HG02642 (cell line): ENCODE results near the gene VWA7.
A peak's percentile ranks its signal among the peaks of the same experiment; 100 is the strongest.

Experiments
- ATAC-seq: cut with Tn5 transposase; IDR thresholded peaks from one replicate; pipeline ENCODE4 v1.9.1; 2021; ENCODE audit warnings: mild to moderate bottlenecking; ENCODE audit not compliant: unreplicated experiment, poor library complexity

Gene VWA7

DNA sequence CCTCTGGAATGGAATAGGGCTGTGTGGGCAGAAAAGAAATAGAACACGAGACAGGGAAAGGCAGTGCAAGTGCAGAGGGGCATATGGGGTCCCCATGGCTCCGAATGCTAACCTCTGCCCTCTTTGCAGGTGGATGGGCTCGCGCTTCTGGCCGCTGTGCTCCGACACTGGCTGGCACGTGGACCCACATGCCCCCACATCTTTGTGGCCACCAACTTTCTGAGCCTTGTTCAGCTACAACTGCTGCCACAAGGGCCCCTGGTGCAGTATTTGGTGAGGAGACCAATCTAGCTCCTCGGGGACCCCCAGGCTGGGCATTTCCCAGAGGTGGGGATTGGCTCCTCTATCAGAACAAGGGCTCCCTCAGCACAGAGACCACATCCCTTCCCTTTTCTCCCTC lies 15.8 kb downstream of the VWA7 start:
- ATAC-seq: no peak

DNA sequence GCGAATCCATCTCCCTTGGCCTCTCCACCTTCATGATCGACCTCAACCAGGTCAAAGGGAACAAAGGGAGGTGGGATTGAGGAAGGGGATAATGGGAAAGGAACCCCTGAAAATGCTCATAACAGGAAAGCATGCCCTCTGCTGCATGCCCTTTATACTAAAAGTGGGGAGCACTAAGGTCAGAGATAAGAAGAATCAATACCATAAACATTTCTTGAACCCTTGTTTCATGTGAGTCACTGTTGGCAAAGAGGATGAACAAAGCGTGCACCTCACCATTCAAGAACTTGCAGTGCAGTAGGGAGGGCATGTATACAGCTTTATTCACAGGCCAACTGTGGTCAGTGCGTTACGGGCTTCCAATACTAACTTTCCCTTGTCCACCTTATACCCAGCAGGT lies 16.3 kb downstream of the VWA7 start:
- no peak for ATAC-seq

DNA sequence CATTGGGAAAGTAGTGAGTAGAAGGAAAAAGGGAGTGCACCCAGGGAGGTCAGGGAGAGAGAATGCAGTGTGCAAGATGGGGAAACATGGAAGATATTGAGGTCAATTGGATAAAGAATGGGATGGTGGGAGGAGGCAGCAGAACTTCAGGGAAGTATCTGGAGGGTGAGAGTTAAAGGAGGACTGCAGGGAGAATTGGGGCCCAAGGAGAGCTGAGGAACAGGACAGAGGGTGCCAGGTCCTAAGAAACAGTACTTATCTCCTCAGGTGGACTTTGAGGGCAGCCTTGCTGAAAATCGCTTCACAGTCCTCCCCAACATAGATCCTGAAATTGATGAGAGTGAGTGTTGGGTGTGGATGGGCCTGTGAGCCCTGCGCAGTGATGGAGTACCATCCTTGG lies 18.8 kb downstream of the VWA7 start:
- ATAC-seq: no peak

DNA sequence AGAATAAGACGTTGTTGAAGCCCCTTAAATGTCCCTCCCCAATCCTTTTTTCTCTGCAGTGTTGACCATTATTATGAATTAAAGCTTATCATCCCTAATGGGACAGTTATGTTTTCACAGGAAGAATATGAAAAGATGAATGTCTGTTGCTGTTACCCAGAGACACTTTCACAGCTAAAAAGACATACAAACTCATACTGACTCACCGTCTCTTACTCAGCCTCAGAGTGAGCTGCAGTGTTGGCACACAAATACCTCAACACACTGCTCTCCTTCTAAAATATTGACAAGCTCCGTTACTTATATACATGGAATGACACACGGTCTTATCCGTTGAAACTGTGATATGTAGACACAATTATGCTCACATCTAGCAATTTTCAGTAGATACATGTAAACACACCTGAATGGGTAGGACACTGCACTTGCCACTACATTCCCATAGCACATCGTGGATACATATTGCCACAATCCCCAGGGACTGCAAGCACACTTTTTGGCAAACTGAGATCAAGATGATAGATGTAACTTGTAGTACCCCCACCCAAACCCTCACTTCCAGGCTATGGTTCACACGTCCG lies 24.3 kb downstream of the VWA7 start:
- ATAC-seq: no peak

DNA sequence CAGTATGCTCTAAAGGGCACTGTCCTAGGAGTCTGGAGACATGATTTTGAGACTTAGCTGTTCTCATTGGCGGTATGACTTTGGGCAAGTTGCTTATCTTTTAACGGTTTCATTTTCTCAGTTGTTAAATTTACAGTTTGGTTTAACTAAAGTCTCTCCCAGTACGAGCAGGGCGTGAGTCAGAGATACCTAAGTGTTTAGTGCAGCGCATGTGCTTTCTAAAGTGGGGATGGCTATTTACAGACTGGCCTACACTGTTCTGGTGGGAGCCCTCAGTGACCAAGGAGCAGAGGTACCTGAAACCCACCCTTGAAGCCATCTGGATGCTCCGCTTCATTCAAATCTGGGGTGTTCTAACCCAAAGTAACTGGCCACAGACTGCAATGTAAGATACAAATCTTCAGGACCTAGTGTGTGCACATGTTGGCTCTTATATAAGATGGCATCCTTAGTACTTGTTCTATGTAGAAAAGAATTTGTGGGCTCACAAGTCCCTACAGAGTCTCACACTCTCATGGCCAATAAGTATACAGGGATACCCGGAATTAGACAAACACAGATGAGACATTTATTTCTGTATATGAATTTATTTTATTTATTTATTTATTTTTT lies 26.6 kb downstream of the VWA7 start:
- ATAC-seq: no peak

DNA sequence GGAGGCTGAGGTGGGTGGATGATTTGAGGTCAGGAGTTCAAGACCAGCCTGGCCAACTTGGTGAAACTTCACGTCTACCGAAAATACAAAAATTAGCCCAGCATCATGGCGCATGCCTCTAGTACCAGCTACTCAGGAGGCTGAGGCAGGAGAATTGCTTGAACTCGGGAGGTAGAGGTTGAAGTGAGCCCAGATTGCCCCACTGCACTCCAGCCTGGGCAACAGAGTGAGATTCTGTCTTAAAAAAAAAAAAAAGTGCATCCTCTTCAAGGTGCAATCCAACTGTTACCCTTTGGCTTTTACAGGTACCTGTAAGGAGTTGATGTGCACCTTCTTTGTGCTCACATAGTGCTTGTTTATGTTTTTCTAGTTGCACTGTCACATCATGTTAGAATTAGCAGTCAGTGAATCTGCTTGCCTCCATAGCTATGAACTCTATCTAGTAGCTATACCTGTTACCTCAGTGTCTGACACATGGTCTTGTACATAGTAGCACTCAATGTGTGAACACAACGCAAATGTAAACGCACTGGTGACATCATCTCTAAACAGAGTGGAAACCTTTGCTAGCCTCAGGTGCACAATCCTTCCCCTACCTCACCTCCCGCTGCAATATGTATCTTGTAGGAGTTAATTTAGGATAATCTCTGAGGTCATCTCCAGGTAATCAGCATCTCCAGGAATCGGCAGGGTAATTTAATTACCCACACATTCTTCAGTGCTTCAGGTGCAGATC lies 27.7 kb downstream of the VWA7 start:
- no peak for ATAC-seq

DNA sequence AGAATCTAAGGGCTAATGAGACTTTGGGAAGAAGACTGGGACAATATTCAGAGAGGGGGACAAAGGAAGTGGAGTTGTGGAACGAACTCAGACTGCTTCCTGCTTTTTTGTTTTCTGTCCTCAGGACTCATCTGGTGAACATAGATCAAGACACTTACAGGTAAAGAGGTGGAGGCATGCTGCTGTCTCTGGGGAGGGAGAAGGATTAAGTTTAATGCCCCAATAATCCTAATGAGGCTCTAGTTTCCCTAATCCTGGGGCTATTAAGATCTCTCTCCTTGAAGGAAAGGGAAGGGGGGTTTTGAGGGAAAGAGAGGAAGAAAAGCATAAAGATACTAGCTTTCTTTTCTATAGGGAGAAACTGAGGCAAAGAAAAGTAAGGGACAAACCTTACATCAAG lies 32.7 kb downstream of the VWA7 start:
- no peak for ATAC-seq

DNA sequence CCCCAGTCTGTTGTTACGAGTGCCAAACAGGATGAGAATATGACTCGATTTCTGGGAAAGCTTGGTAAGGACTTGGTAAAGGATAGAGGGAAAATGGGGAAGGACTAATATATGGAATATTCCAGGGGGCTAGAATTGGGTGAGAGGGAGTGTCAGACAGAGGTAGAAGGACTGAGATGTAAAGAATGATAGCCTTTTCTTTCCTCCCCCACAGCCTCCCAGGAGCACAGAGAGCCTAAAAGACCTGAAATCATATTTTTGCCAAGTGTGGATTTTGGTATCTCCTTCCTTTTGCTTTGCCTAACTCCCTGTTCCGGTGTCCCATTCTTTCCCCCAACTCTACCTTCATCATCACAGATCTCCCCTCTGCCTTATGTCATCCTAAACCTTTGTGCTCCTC lies 34.2 kb downstream of the VWA7 start:
- no peak for ATAC-seq

DNA sequence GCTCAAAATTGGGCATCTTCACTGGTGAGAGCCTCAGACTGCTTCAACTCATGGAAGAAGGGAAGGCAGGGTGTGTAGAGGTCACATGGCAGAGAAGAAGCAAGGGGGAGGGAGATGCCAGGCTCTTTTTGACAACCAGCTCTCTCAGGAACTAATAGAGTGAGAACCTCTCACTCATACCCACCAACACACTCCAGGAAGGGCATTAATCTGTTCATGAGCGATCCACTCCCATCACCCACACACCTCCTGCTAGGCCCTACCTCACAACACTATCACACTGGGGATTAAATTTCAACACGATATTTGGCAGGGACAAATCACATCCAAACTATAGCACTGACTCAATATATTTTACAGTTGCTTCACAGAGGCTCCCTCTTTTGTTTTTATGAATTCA lies 35.3 kb downstream of the VWA7 start:
- no peak for ATAC-seq

DNA sequence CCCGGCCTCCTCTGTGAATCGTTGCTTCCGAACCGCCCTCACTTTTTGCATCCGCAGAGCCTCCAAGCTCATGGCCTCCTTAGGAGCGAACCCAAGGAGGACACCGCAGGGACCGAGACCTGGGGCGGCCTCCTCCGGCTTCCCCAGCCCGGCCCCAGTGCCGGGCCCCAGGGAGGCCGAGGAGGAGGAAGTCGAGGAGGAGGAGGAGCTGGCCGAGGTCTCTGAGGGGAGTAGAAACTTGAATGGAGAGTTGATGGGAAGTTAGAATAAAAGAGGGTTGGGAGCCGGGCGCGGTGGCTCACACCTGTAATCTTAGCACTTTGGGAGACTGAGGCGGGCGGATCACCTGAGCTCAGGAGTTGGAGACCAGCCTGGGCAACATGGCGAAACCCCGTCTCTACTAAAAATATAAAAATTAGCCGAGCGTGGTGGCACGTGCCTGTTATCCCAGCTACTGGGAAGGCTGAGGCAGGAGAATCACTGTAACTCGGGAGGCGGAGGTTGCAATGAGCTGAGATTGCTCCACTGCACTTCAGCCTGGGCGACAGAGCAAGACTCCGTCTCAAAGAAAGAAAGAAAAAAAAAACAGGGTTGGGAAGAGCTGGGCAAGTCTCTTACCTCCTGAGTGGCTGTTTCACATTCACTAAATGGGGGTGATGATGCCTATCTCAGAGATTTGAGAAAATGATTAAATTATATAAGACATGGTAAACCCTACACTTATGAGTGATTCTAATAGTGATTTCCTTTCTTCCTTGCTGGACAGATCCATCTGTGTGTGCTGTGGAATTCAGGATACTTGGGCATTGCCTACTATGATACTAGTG lies 36.5 kb downstream of the VWA7 start:
- ATAC-seq: no peak

DNA sequence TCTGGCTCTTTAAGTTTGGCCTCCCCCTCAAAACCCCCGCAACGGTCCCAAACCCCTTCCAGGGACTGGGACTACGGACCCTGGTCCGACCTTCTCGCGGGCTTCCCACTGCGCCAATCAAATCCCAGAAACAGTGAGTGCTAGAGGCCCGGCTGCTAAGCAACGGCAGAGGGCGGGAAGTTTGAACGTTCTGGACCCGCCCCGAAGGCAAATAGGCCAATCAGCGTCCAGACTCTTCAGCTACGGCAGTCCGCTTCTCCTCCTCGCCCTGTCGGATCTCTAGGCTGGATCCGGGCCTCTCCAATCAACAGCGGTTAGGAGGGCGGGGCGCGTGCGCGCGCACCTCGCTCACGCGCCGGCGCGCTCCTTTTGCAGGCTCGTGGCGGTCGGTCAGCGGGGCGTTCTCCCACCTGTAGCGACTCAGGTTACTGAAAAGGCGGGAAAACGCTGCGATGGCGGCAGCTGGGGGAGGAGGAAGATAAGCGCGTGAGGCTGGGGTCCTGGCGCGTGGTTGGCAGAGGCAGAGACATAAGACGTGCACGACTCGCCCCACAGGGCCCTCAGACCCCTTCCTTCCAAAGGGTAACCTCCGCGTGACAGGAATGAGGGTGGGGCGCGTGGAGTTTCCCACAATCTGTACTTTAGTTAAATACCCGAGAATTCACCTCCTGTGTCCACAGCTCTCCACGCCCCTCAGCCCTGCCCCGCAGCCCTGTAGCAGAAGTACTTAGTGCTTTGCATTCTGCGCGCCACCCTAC lies 37.3 kb downstream of the VWA7 start, which contains the start of gene MSH5:
Gene MSH5 (plus strand): TSS at position 367 of the 758 bp plus-strand sequence. CDS start 462 bp downstream, outside the sequence.
- ATAC-seq: peak; percentile 81

DNA sequence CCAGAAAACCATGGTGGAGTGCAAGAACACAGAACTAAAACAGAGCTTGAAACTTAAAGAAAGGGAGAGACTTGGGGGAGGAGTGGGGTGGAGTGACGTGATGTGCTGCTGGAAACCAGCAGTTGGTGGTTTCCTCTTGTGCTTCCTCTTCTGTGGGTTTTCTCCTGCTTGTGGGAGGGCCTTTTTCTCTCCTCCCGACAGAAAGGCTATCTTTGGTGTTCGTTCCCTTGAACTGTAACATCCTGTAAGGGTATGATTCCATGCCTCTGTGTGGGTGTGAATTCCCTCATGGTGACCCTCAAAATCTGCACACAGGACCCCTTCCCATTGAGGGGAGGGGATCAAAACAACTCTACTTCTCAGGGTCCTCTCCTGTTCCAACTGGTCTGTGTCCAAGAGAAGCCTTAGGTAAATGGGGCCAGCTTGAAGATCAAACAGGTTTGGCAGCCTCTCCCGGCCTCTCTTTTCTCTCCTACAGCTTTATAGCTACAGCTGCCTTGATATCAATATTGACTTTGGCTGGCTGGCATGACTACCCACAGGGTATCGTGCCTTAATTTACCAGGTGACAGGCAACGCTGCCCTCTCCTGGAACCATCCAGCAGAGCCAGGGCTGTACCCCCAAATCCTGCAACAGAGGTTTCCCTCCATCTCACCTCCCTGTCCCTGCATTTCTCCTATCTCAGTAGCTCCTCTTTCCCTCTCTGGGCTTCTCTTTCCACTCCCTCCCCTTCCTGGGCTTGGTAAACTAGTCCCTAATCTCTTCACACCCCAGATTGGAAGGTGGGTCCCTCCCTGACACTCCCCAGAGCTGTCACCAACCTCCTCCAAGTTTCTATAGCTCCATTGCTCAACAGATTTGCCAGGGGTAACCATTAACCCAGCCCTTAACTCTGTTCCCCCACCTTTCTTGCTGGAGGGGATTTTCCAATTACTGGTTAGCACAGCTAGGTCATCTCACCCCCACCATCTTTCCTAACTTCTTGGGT lies 38.8 kb downstream of the VWA7 start:
- ATAC-seq: no peak

DNA sequence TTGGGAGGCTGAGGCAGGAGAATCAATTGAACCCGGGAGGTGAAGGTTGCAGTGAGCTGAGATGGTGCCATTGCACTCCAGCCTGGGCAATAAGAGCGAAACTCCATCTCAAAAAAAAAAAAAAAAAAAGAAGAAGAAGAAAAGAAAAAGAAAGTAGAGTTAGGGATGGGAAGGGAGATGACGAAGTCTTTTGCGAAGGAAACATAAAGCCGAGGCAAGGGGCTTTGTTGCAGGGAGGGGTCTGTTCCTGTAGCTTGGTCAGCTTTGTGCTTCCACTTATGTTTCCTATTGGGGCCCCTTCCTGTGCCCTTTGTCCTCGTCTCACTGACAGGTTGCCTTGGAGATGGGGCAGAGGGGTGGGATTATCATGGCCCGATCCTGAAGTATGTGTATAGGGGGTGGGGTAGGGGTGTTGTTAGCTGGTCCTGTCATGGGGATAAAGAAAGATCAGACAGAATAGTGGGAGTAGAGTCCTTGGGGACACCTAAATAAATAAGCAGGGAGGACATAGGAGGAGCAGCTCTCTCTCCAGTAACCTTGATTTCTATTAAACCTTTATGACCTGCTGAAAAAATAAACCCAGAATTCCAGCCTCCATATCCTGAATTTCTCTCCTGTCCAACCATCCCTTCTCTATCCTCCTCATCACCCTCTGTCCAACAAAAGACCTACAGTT lies 39.7 kb downstream of the VWA7 start:
- no peak for ATAC-seq

DNA sequence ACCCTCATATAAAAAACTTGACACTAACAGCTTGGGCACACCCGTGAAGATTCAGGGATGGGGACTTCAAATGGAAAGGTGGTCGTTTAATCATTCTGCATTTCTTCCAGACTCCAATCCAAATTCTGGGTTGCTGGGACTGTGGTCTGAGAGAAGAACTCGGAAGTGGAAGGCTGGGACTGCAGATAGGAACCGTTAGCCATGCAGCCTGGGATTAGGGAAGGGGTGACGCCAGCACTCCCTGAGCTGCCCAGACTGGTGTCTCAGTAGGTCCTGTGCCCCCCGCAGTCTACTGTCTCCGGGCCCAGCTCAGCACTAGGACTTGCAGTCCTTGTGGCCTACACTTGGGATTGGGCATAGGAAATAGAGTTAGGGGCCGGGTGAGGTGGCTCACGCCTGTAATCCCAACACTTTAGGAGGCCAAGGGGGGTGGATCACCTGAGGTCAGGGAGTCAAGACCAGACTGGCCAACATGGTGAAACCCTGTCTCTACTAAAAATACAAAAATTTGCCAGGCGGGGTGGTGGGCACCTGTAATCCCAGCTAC lies 40.3 kb downstream of the VWA7 start:
- ATAC-seq: no peak

DNA sequence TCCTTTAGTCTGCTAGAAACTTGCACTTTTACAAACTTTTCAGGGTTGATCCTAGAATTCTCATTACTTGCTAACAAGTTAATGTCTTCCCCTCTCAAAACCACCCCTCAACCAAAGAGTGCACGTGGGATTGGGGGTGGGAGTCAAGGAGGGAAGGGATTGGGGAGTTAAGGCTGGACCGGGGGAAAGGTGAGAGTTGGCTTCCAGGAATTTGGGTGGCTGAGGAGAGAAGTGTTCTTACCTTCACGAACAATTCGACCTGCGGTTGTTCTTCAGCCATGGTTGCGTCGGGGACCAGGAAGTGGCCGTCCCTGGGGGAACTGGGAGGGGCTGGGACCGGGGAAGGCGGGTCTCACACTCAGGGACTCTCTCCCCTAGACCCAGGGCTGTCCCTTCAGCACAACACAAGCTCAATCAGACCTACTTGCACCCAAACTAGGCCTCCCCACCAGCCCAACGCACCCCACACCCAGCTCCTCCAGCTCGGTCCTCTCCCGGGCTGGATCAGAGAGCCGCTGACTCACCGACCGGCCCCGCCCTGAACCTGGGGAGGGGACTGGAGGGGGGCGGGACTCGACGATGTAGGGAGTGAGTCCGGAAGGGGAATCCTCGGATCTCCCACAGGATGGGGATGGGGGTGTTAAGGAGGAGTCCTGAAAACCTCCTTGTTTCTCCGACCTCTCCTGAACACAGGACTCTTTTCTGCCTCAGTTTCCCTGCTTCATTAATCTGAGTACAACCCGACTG lies 40.9 kb downstream of the VWA7 start, which contains the start of gene CLIC1:
Gene CLIC1 (minus strand): TSS at position 510 of the 747 bp plus-strand sequence. CDS start 230 bp downstream, at position 280.
- peak; percentile 24 for ATAC-seq

DNA sequence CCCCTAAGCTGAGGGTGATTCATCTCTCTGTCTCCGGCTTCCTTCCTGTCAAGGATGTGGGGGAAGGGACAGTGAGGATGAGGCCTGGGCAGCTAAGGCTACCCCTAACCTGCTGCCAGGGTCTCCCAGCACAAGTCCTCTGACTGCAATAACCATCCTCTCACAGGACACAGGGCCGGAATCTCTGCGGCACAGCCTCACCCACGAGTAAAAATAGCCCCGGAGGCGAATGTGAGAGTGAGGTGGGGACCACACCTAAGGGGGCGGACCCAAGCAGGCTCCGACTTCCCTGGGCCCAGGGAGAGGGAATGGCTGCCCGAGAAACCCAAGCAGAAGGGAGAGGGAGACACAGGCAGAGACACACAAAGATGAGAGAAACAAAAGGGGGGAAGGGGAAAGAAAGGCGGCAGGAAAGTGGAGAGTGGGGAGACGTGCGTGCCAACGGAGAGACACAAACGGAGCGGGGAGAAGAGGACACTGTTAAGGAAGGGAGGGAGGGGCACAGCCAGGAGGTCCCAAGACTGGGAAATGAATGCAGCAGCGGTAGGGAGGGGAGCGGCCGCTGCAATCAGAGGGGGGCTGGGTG lies 42.2 kb downstream of the VWA7 start:
- peak; percentile 26 for ATAC-seq

DNA sequence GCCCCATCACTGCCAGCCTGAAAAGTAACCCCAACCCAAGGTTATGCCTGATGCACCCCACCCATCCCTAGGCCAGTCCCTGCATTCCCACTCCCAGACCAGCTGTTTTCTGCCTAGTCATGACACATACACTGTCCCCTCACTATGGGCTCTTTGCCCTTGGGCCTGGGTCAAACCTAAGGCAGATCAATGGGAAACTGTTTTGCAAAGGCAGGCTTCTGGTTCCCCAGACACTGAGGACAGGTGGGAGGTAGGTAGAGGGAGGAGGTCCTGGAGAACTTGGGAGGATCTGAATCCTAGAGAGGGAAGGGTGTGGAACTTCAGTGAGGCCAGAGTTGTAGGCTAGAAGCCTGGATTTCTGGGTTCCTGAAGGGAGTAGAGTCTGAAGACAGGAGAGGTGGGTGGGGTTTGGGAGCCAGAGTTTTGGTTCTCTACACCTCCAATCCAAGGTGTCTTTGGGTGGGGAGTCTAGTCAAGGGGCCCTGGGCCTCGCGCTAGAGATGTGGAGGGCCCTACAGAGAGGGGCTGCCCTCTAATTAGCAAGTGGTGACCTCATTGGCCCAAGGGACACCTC lies 42.8 kb downstream of the VWA7 start:
- no peak for ATAC-seq
